GM19240 (cell line): ENCODE data around the gene MED28.
A peak's percentile ranks its signal among the peaks of the same experiment; 100 is the strongest.
"Not testable (repeated sequence)": the region's sequence is repeated elsewhere in the genome, so short reads cannot be mapped to it uniquely, and the experiment has no call there.

Experiments used
- DNase-seq: peaks from one replicate; pipeline ENCODE4 v3.0.0; 2011; ENCODE audit warnings: low spot score; ENCODE audit not compliant: insufficient read length

The MED28 gene, protein sequence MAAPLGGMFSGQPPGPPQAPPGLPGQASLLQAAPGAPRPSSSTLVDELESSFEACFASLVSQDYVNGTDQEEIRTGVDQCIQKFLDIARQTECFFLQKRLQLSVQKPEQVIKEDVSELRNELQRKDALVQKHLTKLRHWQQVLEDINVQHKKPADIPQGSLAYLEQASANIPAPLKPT

DNA sequence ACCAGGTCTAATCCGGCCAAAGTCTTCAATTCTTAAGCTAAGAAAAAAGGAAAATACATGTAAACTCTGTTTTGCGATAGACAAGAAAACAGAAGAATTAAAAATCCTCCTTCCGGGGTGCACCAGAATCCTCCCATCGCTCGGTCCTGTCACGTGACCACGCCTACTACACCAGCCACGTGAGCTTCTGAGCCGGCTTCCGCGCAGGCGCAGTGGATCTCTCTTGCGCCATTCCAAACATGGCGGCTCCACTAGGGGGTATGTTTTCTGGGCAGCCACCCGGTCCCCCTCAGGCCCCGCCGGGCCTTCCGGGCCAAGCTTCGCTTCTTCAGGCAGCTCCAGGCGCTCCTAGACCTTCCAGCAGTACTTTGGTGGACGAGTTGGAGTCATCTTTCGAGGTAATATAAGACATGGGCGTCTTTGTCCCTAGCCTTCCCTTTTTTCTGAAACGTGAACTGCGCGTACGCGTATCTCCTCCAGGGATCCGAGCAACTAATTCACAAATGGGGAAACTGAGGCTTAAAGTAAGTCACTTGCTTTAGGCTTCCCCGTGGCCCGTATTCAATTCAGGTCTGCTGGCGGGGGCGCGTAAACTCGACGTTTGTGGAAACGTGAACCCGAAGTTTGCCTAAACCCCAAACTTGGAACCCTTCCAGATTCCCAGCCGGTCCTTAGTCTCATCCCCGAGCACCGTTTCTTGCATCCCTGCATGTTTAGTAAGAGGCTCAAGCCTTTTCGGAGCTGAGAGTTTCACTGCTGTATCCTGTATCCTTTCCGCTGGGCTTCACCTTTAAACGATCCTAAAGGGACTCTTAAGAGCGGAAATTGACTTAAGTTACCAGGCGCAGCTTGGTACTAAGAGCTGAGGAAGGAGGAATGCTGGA lies at the start of gene MED28:
MED28 (plus strand) TSS at position 226 of the 884 bp plus-strand sequence; CDS start at position 240, 14 bp downstream.
- peak; percentile 87 for DNase-seq

DNA sequence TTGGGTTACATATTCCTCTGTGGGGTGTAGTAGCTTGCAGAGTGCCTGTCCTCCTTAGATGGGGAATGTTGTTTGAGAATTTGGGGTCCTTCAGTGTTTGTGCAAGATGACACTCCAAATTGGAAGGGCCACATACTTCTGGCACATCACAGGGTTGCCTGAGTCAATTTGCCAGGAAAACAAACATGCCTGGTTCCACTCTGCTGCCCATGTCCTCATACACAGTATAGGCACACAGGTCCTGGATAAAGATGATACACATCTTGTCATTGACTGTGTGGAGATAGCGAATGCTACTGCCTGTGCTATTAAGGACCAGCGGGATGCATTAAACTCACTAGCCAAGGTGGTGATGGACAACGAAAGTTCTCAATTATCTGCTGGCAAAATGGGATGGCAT lies 48.6 kb upstream of the MED28 start:
- no peak for DNase-seq

DNA sequence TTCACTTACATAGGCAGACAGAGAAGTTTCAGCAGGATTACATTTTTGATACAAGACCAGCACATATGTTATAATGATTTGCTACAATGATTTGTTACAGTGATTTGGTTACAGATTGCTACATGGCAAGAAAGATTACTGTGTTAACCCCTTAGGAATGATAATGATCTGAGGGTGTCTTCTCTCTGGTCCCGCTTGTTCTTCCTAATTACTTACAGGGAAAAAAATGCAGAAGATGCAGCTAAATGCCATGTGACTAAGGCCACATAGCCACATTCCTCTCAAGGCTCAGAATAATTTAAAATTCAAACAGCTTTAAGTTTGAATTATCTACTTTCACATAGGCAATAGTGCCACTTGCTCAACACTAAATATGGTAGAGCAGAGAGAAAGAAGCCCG lies 47.2 kb upstream of the MED28 start:
- DNase-seq = no peak

DNA sequence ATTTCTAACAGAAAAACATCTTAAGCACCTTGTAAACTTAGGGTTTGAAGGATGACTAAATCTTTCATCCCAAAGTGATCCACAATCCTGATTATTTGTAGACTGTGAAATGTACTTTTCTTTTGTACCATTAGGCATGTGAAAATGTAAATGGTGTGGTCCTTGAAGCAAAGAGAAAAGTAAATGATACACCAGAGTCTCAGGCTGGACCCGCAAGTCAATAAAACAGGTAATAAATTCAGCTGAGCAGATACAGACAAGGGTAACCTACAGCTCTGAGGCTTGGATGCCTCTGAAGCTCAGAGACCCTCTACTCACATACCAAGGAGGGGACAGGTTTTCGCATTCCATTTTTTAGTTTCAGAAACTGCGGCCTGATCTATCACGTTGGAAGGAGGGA lies 40.2 kb upstream of the MED28 start:
- DNase-seq = no peak

DNA sequence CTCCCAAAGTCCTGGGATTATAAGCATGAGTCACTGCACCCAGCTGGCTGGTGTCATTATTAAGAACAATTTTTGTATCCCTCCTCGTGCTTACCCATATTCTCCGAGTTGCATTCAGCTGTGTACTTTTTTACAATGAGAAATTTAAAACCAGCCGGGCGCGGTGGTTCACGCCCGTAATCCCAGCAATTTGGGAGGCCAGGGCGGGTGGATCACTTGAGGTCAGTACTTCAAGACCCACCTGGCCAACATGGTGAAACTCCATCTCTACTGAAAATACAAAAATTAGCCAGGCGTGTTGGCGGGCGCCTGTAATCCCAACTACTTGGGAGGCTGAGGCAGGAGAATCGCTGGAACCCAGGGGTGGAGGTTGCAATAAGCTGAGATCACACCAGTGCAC lies 39.3 kb upstream of the MED28 start:
- not testable (repeated sequence) for DNase-seq

DNA sequence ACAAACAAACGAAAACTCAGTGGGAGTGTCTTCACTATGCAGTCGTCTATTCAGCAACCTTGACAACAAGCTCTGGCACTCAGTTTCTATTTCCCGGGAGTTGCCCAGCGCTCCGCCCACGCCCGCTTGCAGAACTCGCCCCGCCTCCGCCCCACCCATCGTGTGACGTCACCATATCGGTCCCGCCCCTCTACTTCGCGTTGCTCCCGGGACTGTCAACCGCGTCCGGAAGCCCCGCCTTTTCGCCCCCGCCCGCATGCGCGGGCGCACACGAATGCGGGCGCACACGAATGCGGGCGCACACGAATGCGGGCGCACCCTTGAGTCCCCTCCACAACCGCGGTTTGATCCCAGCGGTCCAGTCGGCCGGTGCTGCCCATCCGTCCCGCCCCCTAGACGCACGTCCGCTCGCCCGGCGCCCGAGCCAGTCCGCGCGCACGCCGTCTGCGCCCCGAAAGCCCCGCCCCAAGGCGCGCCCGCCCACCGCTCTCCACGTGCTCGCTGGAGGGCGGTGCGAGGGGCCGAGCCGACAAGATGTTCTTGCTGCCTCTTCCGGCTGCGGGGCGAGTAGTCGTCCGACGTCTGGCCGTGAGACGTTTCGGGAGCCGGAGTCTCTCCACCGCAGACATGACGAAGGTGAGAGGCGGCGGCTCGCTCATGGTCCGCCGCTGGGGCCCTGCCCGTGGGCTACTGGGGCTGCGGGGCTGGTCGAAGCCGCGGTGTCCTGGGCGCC lies 37.3 kb upstream of the MED28 start, which contains the start of gene LAP3:
LAP3 (plus strand) TSS at position 267 of the 733 bp plus-strand sequence; CDS start at position 535, 268 bp downstream.
- peak; percentile 90 for DNase-seq

DNA sequence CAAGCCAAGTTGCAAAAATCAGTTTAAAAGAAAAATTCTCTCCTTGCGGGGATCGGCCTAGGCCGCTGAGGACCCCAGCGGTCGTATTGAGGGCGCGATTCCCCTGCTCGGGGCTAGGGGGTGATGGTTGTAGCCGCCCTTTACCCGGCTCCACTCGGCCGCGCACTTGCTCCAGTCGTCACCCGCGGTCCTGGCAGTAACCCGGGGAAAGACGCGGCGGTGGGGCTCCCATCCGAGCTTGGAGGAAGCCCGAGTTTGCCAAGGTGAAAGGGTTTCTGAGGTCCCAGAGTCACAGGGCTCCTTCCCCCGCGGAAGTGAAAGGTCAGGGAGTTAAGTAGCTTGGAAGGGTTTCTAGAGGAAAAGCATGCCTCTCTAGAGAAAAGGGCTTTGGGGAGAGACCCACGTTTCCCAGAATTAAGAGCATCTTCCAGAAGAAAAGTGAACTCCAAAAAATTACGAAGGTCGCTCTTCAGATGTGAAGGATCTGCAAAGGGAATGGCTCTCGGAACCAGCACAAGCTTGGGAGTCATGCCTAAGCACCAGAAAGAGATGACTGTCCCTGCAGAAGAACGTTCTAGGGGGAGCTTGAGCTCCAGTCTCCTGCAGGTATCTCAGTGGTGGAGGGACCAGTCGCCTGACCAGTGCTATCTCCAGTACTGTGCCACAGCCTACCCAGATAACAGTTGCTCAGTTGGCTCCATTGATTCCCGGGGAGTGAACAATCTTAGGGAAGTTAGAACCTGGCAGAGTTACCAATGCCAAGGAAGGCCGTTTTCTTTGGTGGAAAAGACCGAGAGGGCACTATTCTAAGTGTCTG lies 36.6 kb upstream of the MED28 start:
- DNase-seq = no peak

DNA sequence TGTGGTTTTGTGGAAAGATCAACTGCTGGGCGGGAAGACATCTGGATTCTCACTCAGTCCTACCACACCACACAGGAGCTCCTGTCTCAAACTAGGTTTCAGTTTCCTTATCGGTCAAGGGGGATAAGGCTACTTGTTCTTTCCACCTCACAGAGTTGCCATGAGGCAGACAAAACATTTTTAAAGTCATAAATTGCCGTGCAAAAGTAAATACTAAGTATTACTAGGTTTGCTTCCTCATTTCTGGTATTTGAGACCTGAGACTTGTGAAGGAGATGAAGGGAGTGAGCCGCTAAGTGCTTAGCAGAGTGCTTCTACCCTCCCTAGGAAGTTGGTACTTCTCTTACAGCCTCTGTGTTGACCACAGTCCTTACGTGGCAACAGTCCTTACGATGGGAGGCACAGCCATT lies 36.0 kb upstream of the MED28 start:
- no peak for DNase-seq

DNA sequence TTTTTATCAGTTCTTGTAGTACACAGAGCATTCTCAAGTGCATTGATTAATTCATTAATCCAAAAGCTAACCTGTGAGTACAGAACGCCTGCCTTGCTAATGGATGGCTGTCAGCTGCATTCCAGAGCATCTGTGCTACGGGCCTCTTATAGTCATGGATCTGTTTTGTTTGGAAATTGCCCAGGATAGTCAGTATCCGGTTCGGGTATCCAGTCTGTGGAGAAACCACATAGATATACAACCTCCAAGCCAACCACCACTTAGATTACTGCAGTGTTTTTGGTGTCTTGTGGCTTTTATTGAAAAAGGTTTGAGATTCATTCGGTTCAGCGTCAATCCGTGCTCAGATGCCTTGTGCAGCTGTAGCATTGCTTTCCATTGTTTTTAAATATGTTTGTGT lies 33.5 kb upstream of the MED28 start:
- no peak for DNase-seq

DNA sequence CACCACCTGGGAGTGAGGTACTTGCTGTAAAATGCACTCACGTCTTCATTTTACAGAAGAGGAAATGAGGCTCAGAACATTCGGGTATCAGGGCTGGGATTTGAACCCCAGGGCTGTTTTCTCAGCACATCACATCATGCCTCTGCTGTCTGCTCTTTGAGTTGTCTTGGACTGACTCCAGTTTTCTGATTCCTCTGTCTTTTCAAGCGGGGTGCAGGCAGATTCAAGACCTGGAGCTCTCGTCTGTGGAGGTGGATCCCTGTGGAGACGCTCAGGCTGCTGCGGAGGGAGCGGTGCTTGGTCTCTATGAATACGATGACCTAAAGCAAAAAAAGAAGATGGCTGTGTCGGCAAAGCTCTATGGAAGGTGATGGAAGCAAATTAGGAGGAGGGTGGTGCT lies 31.2 kb upstream of the MED28 start:
- DNase-seq = no peak

DNA sequence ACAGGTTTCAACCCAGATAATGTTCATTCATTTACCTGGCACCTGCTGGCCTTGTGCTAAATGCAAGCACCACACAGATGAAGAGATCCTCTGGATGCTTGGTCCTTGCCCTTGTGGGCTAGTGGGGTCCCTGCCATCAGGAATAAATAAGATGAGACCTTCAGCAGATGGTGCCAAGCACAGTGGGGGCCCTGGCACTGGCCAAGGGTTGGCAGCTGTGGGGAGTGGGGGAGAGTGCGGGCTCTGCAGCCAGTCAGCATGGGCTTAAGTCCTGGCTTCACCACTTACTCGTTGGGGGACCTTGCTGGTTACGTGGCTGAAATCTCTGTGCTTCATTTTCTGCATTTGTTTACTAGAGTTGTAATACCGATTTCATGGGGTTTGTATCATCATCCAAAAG lies 30.5 kb upstream of the MED28 start:
- no peak for DNase-seq

DNA sequence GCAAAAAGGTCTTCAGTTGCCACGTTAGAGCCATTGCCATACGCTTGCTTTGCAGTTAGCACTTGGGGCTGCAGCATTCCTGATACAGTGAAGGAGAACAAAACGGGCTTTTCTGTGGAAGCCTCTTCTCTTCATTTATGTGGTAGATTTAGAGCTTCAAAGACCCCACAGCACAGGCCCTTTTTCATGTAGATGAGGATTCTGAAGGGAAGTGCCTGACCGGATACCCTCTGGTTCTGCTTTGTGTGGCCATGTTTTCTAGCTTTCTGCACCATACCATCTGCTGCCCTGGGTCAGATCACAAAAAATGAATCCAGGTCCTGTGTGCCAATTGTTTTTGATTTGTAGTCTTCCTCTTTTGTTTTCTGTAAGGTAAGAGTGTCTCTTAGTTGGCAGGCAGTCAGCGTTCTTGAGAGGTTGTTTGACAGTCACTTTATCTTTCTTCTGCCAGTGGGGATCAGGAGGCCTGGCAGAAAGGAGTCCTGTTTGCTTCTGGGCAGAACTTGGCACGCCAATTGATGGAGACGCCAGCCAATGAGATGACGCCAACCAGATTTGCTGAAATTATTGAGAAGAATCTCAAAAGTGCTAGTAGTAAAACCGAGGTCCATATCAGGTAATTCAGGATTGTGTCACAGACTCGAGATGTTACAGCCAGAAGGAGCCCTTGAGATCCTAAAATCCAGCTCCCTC lies 29.8 kb upstream of the MED28 start:
- no peak for DNase-seq

DNA sequence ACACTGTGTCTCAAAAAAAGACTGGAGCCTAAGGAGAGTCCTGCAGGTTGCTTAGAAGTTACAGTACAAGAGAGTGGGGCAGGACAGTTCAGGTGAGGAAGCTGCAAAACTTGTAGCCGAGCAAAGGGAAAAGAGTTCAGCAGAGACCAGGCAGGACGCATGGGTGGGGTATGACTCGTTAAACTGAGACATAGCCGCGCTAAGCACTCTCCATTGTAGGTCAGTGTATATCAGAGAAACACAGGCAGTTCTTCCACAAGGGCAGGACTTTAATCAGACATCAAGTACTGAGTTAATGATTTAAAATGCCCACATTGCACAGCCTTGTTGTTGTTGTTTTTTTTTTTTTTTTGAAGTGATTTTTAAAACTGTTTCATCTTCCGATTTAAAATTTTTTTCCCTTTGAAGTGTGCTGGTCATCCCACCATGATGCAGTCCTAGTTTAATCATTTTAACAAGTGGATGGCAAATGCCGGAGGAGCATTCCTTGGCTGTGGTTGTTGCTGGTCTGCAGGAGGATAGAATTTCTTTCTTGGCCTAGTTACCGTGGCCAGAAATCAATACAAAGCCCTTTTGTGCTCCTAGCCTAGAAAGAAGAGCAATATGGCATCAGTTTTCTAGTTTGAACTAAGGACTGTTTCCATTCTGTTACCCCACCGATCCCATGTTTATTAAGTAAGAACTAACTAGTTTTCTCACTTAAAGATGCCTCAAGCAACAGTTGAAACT lies 27.2 kb upstream of the MED28 start:
- no peak for DNase-seq

DNA sequence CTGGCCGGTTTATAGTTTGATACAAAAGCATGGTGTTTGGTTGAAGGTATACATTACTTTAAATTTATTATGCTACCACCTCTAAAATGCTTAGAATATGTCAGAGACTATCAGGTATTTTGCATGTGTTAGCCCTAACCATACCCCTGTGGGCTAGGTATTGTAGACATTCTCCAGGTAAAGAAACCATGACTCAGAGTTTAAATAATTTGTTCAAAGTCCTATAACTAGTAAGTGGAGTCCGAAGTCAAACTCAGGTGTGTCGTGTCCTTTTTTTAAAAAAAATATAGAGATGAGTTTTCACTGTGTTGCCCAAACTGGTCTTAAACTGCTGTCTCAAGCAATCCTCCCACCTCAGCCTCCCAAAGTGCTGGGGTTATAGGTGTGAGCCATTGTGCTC lies 25.1 kb upstream of the MED28 start:
- DNase-seq = no peak

DNA sequence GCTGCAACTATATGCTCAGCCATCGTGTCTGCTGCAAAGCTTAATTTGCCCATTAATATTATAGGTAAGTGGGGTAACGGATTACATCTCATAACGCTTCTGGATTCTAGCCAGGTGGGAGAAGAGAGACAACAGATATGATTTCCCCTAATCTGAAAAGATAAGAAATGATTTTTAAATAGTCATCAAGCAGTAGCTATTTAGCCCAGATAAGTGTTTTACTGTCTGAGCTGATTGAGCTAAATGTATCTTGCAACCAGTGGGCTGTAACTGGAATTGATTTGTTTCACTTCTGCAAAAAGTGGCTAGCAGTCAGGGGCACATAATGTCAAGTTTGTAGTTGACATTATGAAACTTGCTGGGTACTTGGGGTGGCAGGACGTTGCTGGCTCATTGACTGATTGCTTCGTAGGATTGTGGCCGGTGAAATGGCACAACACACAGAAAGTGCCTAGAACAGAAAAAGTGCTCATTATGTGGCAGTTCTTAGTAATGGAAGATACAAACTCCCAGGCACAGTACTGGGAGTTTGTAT lies 18.9 kb upstream of the MED28 start:
- DNase-seq = peak; percentile 9

DNA sequence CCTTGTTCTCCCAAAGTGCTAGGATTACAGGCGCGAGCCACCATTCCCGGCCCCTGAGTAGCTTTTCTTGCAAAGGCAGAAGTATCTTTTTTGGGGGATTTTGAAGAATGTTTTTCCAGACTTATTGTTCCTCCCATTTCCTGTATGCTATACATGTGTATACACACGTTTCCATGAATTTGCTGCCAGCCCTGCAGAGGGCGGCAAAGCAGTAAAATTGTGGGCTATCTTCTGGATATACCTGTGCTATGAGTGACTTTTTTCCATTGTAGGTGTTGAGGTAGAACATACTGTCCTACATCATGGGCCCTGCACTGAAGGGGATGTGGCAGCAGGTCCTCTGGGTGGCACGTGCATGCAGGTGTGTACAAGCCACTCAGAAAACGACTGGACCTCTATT lies 16.9 kb upstream of the MED28 start:
- no peak for DNase-seq

DNA sequence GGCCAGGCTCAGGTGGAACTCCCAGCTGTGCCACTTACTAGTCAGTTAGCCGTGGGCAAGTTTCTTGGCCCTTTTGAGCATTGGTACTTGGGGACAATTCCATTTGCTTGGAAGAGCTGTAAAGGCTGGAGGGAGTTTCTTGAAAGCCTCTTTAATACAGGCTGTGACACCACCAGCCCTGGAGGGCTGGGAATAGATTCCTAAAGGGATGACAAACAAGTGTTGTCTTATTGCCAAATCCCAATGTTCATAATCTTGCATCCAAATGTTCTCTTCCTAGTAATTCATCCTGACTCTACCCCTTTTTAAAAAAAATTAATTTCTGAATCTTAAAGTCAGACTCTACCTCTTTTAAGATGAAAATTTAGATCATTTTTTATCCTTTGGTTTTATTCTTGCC lies 14.6 kb upstream of the MED28 start:
- no peak for DNase-seq

DNA sequence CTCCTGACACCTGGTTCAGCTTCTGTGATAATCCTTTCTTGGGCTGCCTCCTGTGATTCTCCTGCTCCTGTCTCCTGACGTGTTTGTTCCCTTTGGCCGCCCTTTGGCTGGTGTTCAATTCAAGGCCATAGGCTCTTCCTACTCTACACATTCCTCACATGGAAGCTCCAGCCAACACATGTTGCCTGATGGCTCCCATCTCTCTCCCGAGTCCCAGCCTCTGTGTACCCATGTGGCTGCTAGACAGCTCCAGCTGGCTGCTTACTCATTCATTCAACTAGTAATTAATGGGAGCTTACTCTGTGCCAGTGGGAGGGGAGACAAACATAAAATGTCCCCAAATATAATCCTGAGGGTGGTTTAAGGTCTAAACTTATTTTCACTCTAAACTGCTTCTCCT lies 9.2 kb upstream of the MED28 start:
- DNase-seq = no peak

DNA sequence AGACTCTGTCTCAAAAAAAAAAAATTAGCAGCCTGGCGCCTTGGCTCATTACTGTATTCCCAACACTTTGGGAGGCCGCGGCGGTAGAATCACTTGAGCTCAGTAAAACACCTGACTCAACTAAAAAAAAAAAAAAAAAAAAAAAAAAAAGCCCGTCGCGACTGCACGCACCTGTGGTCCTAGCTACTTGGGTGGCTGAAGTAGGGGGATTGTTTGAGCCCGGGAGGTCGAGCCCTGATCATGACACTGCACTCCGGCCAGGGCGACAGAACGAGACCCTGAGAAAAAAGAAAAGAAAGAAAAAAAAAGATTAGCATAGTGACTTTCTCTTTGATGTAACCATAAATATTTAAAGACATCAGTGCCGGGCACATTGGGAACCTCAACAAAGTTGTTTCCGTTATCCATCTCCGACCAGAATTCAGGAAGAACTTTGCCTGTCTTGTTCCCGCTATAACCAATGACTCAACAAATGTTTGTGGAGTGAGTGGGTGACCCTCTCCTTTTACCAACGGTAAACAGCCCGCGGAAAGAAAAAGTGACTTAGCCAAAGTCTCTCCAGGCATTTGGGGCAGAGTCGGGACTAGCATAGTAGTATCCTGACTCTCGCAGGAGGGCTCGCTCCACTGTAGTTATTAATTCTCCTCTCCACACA lies 553 bp upstream of the MED28 start:
- DNase-seq = no peak
